ENCODE measurements around the gene CSNK1G3.

Gene CSNK1G3

GRCh38 chr5:123514615-123515355 is 2.8 kb downstream of the CSNK1G3 start:
- DNase-seq (ENCODE audit: low spot score): no peak

GRCh38 chr5:123515904-123516303 is 3.9 kb downstream of the CSNK1G3 start:
- DNase-seq (ENCODE audit: low spot score): no peak

GRCh38 chr5:123517476-123517875 is 5.5 kb downstream of the CSNK1G3 start:
- no peak for DNase-seq (ENCODE audit: low spot score)

GRCh38 chr5:123518111-123518510 is 6.1 kb downstream of the CSNK1G3 start:
- DNase-seq (ENCODE audit: low spot score): no peak

GRCh38 chr5:123520677-123521247 is 8.8 kb downstream of the CSNK1G3 start:
- DNase-seq (ENCODE audit: low spot score): no peak

GRCh38 chr5:123524146-123524545 is 12.2 kb downstream of the CSNK1G3 start:
- DNase-seq (ENCODE audit: low spot score): no peak

GRCh38 chr5:123527190-123527589 is 15.2 kb downstream of the CSNK1G3 start:
- no peak for DNase-seq (ENCODE audit: low spot score)

- DNase-seq (ENCODE audit: low spot score): no peak
Observed at GRCh38 chr5:123528065-123528464, 16.1 kb downstream of the CSNK1G3 start.

GRCh38 chr5:123528878-123529277 is 16.9 kb downstream of the CSNK1G3 start:
- DNase-seq (ENCODE audit: low spot score): no peak

GRCh38 chr5:123530728-123531127 is 18.8 kb downstream of the CSNK1G3 start:
- DNase-seq (ENCODE audit: low spot score): no peak

- DNase-seq (ENCODE audit: low spot score): no peak
Observed at GRCh38 chr5:123535648-123536047, 23.7 kb downstream of the CSNK1G3 start.

GRCh38 chr5:123537256-123537655 is 25.3 kb downstream of the CSNK1G3 start:
- DNase-seq (ENCODE audit: low spot score): no peak

GRCh38 chr5:123537845-123538244 is 25.9 kb downstream of the CSNK1G3 start:
- no peak for DNase-seq (ENCODE audit: low spot score)

- DNase-seq (ENCODE audit: low spot score): no peak
Observed at GRCh38 chr5:123538670-123539459, 26.9 kb downstream of the CSNK1G3 start.

GRCh38 chr5:123540534-123540933 is 28.6 kb downstream of the CSNK1G3 start:
- no peak for DNase-seq (ENCODE audit: low spot score)

GRCh38 chr5:123543438-123543837 is 31.5 kb downstream of the CSNK1G3 start:
- no peak for DNase-seq (ENCODE audit: low spot score)

GRCh38 chr5:123545506-123545905 is 33.5 kb downstream of the CSNK1G3 start:
- DNase-seq (ENCODE audit: low spot score): no peak

GRCh38 chr5:123546657-123547056 is 34.7 kb downstream of the CSNK1G3 start:
- no peak for DNase-seq (ENCODE audit: low spot score)

GRCh38 chr5:123549256-123549904 is 37.4 kb downstream of the CSNK1G3 start:
- no peak for DNase-seq (ENCODE audit: low spot score)

GRCh38 chr5:123554601-123555000 is 42.6 kb downstream of the CSNK1G3 start:
- DNase-seq (ENCODE audit: low spot score): no peak

- DNase-seq (ENCODE audit: low spot score): no peak
Observed at GRCh38 chr5:123557907-123558306, 45.9 kb downstream of the CSNK1G3 start.

GRCh38 chr5:123558762-123559433 is 46.9 kb downstream of the CSNK1G3 start:
- DNase-seq (ENCODE audit: low spot score): no peak
